ENCODE data around the gene ELK4. TPM values are rescaled to one million over a fixed set of nuclear protein-coding genes. Genes with fewer than 3 reads are reported as not detected.

The ELK4 gene
- total and polyA plus RNA-seq, 2 experiments from 2014 or later = 5.1 to 19.7 TPM

GRCh38 chr1:205570796-205571537 is 60.8 kb downstream of the ELK4 start:
- Histone ChIP-seq H3K4me1 (ENCODE audit: insufficient read depth) (peaks cover 11% of the 10 kb centered on the region), H3K9me2 (ENCODE audit: insufficient read depth) (no peaks in the 10 kb centered on the region), H3K4me3 (no peak overlapping the region), H3K27me3 (ENCODE audit: insufficient read depth) (peaks cover 65% of the 10 kb centered on the region), H3K4me2 (no peak overlapping the region), H2AFZ (no peak overlapping the region), H3K79me2 (replicated peaks; ENCODE audit: insufficient read depth) (no peaks in the 10 kb centered on the region), H3K27ac (ENCODE audit: low read depth) (no peak overlapping the region), H4K20me1 (replicated peaks; ENCODE audit: insufficient read depth) (no peaks in the 10 kb centered on the region), H3K36me3 (ENCODE audit: insufficient read depth) (no peaks in the 10 kb centered on the region), H3F3A (replicated peaks; ENCODE audit: low read depth) (0 out of 2 replicates have a peak, but pooled peaks cover 5% of the 10 kb centered on the region)
- Mint-ChIP-seq H3K4me3 (no peak overlapping the region; the same call in 2 of the 3 replicates), H3K36me3 (ENCODE audit: low read depth) (no peaks in the 10 kb centered on the region), H3K27me3 (ENCODE audit: insufficient read depth, low read depth, poor library complexity) (peaks cover 42% of the 10 kb centered on the region), H3K4me1 (peaks cover 17% of the 10 kb centered on the region), H3K9me3 (no peaks in the 10 kb centered on the region), H3K27ac (no peak overlapping the region)
- no peak for TF ChIP-seq EZH2phosphoT487 (IDR thresholded peaks at IDR 0.05; ENCODE audit: unreplicated experiment)
- DNase-seq (ENCODE audit: low spot score) (no peak), ATAC-seq (no peak)

- no peak for ATAC-seq
- no peak for TF ChIP-seq EZH2phosphoT487 (IDR thresholded peaks at IDR 0.05; ENCODE audit: unreplicated experiment)
- no peak for TF ChIP-seq ZNF331 (CRISPR knock-in tag; IDR thresholded peaks at IDR 0.05; ENCODE audit: low read depth)
- TF ChIP-seq CREB1 (CRISPR knock-in tag; IDR thresholded peaks at IDR 0.05; ENCODE audit: low read depth) = no peak
- TF ChIP-seq, protein P1, sequence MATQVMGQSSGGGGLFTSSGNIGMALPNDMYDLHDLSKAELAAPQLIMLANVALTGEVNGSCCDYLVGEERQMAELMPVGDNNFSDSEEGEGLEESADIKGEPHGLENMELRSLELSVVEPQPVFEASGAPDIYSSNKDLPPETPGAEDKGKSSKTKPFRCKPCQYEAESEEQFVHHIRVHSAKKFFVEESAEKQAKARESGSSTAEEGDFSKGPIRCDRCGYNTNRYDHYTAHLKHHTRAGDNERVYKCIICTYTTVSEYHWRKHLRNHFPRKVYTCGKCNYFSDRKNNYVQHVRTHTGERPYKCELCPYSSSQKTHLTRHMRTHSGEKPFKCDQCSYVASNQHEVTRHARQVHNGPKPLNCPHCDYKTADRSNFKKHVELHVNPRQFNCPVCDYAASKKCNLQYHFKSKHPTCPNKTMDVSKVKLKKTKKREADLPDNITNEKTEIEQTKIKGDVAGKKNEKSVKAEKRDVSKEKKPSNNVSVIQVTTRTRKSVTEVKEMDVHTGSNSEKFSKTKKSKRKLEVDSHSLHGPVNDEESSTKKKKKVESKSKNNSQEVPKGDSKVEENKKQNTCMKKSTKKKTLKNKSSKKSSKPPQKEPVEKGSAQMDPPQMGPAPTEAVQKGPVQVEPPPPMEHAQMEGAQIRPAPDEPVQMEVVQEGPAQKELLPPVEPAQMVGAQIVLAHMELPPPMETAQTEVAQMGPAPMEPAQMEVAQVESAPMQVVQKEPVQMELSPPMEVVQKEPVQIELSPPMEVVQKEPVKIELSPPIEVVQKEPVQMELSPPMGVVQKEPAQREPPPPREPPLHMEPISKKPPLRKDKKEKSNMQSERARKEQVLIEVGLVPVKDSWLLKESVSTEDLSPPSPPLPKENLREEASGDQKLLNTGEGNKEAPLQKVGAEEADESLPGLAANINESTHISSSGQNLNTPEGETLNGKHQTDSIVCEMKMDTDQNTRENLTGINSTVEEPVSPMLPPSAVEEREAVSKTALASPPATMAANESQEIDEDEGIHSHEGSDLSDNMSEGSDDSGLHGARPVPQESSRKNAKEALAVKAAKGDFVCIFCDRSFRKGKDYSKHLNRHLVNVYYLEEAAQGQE (IDR thresholded peaks at IDR 0.05; ENCODE audit: unreplicated experiment) = no peak
- TF ChIP-seq POLR2AphosphoS5 (IDR thresholded peaks at IDR 0.05; ENCODE audit: low read depth) = no peak
- TF ChIP-seq JUNB (IDR thresholded peaks at IDR 0.05; ENCODE audit: unreplicated experiment) = no peak
- no peak for TF ChIP-seq STAT1 (IDR thresholded peaks at IDR 0.05; ENCODE audit: unreplicated experiment)
- TF ChIP-seq, protein P2, sequence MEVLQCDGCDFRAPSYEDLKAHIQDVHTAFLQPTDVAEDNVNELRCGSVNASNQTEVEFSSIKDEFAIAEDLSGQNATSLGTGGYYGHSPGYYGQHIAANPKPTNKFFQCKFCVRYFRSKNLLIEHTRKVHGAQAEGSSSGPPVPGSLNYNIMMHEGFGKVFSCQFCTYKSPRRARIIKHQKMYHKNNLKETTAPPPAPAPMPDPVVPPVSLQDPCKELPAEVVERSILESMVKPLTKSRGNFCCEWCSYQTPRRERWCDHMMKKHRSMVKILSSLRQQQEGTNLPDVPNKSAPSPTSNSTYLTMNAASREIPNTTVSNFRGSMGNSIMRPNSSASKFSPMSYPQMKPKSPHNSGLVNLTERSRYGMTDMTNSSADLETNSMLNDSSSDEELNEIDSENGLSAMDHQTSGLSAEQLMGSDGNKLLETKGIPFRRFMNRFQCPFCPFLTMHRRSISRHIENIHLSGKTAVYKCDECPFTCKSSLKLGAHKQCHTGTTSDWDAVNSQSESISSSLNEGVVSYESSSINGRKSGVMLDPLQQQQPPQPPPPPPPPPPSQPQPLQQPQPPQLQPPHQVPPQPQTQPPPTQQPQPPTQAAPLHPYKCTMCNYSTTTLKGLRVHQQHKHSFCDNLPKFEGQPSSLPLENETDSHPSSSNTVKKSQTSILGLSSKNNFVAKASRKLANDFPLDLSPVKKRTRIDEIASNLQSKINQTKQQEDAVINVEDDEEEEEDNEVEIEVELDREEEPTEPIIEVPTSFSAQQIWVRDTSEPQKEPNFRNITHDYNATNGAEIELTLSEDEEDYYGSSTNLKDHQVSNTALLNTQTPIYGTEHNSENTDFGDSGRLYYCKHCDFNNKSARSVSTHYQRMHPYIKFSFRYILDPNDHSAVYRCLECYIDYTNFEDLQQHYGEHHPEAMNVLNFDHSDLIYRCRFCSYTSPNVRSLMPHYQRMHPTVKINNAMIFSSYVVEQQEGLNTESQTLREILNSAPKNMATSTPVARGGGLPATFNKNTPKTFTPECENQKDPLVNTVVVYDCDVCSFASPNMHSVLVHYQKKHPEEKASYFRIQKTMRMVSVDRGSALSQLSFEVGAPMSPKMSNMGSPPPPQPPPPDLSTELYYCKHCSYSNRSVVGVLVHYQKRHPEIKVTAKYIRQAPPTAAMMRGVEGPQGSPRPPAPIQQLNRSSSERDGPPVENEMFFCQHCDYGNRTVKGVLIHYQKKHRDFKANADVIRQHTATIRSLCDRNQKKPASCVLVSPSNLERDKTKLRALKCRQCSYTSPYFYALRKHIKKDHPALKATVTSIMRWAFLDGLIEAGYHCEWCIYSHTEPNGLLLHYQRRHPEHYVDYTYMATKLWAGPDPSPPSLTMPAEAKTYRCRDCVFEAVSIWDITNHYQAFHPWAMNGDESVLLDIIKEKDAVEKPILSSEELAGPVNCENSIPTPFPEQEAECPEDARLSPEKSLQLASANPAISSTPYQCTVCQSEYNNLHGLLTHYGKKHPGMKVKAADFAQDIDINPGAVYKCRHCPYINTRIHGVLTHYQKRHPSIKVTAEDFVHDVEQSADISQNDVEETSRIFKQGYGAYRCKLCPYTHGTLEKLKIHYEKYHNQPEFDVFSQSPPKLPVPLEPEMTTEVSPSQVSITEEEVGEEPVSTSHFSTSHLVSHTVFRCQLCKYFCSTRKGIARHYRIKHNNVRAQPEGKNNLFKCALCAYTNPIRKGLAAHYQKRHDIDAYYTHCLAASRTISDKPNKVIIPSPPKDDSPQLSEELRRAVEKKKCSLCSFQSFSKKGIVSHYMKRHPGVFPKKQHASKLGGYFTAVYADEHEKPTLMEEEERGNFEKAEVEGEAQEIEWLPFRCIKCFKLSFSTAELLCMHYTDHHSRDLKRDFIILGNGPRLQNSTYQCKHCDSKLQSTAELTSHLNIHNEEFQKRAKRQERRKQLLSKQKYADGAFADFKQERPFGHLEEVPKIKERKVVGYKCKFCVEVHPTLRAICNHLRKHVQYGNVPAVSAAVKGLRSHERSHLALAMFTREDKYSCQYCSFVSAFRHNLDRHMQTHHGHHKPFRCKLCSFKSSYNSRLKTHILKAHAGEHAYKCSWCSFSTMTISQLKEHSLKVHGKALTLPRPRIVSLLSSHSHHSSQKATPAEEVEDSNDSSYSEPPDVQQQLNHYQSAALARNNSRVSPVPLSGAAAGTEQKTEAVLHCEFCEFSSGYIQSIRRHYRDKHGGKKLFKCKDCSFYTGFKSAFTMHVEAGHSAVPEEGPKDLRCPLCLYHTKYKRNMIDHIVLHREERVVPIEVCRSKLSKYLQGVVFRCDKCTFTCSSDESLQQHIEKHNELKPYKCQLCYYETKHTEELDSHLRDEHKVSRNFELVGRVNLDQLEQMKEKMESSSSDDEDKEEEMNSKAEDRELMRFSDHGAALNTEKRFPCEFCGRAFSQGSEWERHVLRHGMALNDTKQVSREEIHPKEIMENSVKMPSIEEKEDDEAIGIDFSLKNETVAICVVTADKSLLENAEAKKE (CRISPR knock-in tag; IDR thresholded peaks at IDR 0.05) = no peak
- no peak for TF ChIP-seq NANOG (IDR thresholded peaks at IDR 0.05; ENCODE audit: borderline replicate concordance)
- TF ChIP-seq ZNF114 (CRISPR knock-in tag; IDR thresholded peaks at IDR 0.05) = no peak
These were observed 61.7 kb downstream of the ELK4 start for GRCh38 chr1:205570173-205570501.

More at GRCh38 chr1:205570173-205570501, 61.7 kb downstream of the ELK4 start:
- Mint-ChIP-seq H3K9me3 (no peaks in the 10 kb centered on the region), H3K36me3 (ENCODE audit: low read depth) (no peaks in the 10 kb centered on the region), H3K27ac (no peak overlapping the region), H3K4me1 (peaks cover 17% of the 10 kb centered on the region), H3K4me3 (peak overlapping the region; percentile 53; the same call in 2 of the 3 replicates), H3K27me3 (ENCODE audit: insufficient read depth, low read depth, poor library complexity) (peaks cover 42% of the 10 kb centered on the region)
- H3K4me2 ChIP-seq = no peak overlapping the region
- H3K36me3 ChIP-seq (ENCODE audit: insufficient read depth) = no peaks in the 10 kb centered on the region
- H3K4me1 ChIP-seq (ENCODE audit: insufficient read depth) = peaks cover 11% of the 10 kb centered on the region
- H3F3A ChIP-seq (replicated peaks; ENCODE audit: low read depth) = 0 out of 2 replicates have a peak, but pooled peaks cover 5% of the 10 kb centered on the region
- H3K9me2 ChIP-seq (ENCODE audit: insufficient read depth) = no peaks in the 10 kb centered on the region
- no peak for DNase-seq (ENCODE audit: low spot score)
- no peak overlapping the region for H2AFZ ChIP-seq
- peaks cover 72% of the 10 kb centered on the region for H3K27me3 ChIP-seq (ENCODE audit: insufficient read depth)
- H4K20me1 ChIP-seq (replicated peaks; ENCODE audit: insufficient read depth) = no peaks in the 10 kb centered on the region
- H3K79me2 ChIP-seq (replicated peaks; ENCODE audit: insufficient read depth) = no peaks in the 10 kb centered on the region
- H3K4me3 ChIP-seq = no peak overlapping the region
- H3K27ac ChIP-seq (ENCODE audit: low read depth) = no peak overlapping the region

All from GM23338 (cell line).